Measurements from ENCODE around the gene PRDM15.

Gene PRDM15

GRCh38 chr21:41755934-41756773 is 123.0 kb downstream of the PRDM15 start:
- H3K79me2 ChIP-seq (ENCODE audit: low read length) = no peaks in the 10 kb centered on the region

GRCh38 chr21:41755258-41755933 is 123.7 kb downstream of the PRDM15 start:
- H3K4me2 ChIP-seq (ENCODE audit: low read depth, low read length) = no peak overlapping the region
- TF ChIP-seq EZH2 (optimal IDR thresholded peaks at IDR 0.05; ENCODE audit: low read depth, low read length) (no peak), CTCF (IDR thresholded peaks at IDR 0.05; ENCODE audit: low read length) (no peak)

More at GRCh38 chr21:41755934-41756773, 123.0 kb downstream of the PRDM15 start:
- H3K9me3 ChIP-seq (replicated peaks; ENCODE audit: insufficient read depth, low read length) = no peaks in the 10 kb centered on the region
- no peak overlapping the region for H2AFZ ChIP-seq (ENCODE audit: low read length)
- H3F3A ChIP-seq (ENCODE audit: insufficient read depth, low read length) = no peaks in the 10 kb centered on the region
- H3K27ac ChIP-seq (ENCODE audit: low read length) = no peak overlapping the region
- no peaks in the 10 kb centered on the region for H3K36me3 ChIP-seq (replicated peaks; ENCODE audit: insufficient read depth, low read length)
- TF ChIP-seq CTCF (IDR thresholded peaks at IDR 0.05; ENCODE audit: low read length) (no peak), EZH2phosphoT487 (IDR thresholded peaks at IDR 0.05; ENCODE audit: low read length) (no peak), EZH2 (optimal IDR thresholded peaks at IDR 0.05; ENCODE audit: low read depth, low read length) (no peak)
- peaks cover 5% of the 10 kb centered on the region; the same call in 1 of the 2 replicates for H3K4me1 ChIP-seq (ENCODE audit: low read length)
- peaks cover 78% of the 10 kb centered on the region for H3K27me3 ChIP-seq (replicated peaks; ENCODE audit: insufficient read depth, low read length)
- H3K4me3 ChIP-seq (ENCODE audit: low read length) = no peak overlapping the region
- H3K4me2 ChIP-seq (ENCODE audit: low read depth, low read length) = no peak overlapping the region
- no peaks in the 10 kb centered on the region for H3K9me2 ChIP-seq (replicated peaks; ENCODE audit: insufficient read depth, low read length)
- no peak for DNase-seq
- H4K20me1 ChIP-seq (ENCODE audit: insufficient read depth, low read length) = no peaks in the 10 kb centered on the region
- H3K9ac ChIP-seq (ENCODE audit: low read length) = no peak overlapping the region

GRCh38 chr21:41754479-41754891 is 124.7 kb downstream of the PRDM15 start:
- Histone ChIP-seq H2AFZ (ENCODE audit: low read length) (no peak overlapping the region), H3K36me3 (replicated peaks; ENCODE audit: insufficient read depth, low read length) (no peaks in the 10 kb centered on the region), H3K9me3 (replicated peaks; ENCODE audit: insufficient read depth, low read length) (no peaks in the 10 kb centered on the region), H3K4me2 (ENCODE audit: low read depth, low read length) (no peak overlapping the region), H3K79me2 (ENCODE audit: low read length) (no peaks in the 10 kb centered on the region), H3F3A (ENCODE audit: insufficient read depth, low read length) (no peaks in the 10 kb centered on the region), H3K4me3 (ENCODE audit: low read length) (no peak overlapping the region), H3K9ac (ENCODE audit: low read length) (no peak overlapping the region), H3K9me2 (replicated peaks; ENCODE audit: insufficient read depth, low read length) (no peaks in the 10 kb centered on the region), H3K27ac (ENCODE audit: low read length) (no peak overlapping the region), H4K20me1 (ENCODE audit: insufficient read depth, low read length) (no peaks in the 10 kb centered on the region), H3K27me3 (replicated peaks; ENCODE audit: insufficient read depth, low read length) (peaks cover 78% of the 10 kb centered on the region), H3K4me1 (ENCODE audit: low read length) (peaks cover 5% of the 10 kb centered on the region; the same call in 1 of the 2 replicates)
- TF ChIP-seq EZH2phosphoT487 (IDR thresholded peaks at IDR 0.05; ENCODE audit: low read length) (no peak), CTCF (IDR thresholded peaks at IDR 0.05; ENCODE audit: low read length) (no peak), EZH2 (optimal IDR thresholded peaks at IDR 0.05; ENCODE audit: low read depth, low read length) (no peak)
- no peak for DNase-seq

More at GRCh38 chr21:41755258-41755933, 123.7 kb downstream of the PRDM15 start:
- H3K4me3 ChIP-seq (ENCODE audit: low read length) = no peak overlapping the region
- no peak overlapping the region for H3K9ac ChIP-seq (ENCODE audit: low read length)
- no peaks in the 10 kb centered on the region for H3F3A ChIP-seq (ENCODE audit: insufficient read depth, low read length)
- H3K79me2 ChIP-seq (ENCODE audit: low read length) = no peaks in the 10 kb centered on the region
- H3K27me3 ChIP-seq (replicated peaks; ENCODE audit: insufficient read depth, low read length) = peaks cover 78% of the 10 kb centered on the region
- no peak overlapping the region for H3K27ac ChIP-seq (ENCODE audit: low read length)
- H3K36me3 ChIP-seq (replicated peaks; ENCODE audit: insufficient read depth, low read length) = no peaks in the 10 kb centered on the region
- no peaks in the 10 kb centered on the region for H3K9me3 ChIP-seq (replicated peaks; ENCODE audit: insufficient read depth, low read length)
- no peaks in the 10 kb centered on the region for H3K9me2 ChIP-seq (replicated peaks; ENCODE audit: insufficient read depth, low read length)
- H4K20me1 ChIP-seq (ENCODE audit: insufficient read depth, low read length) = no peaks in the 10 kb centered on the region
- no peak overlapping the region for H2AFZ ChIP-seq (ENCODE audit: low read length)
- H3K4me1 ChIP-seq (ENCODE audit: low read length) = peaks cover 5% of the 10 kb centered on the region; the same call in 1 of the 2 replicates
- DNase-seq = no peak
